GM18498 (cell line): ENCODE data around the gene CES3.
"Not testable (repeated sequence)": the region's sequence is repeated elsewhere in the genome, so short reads cannot be mapped to it uniquely, and the experiment has no call there.

Experiments used
- ATAC-seq: cut with Tn5 transposase; IDR thresholded peaks from one replicate; pipeline ENCODE4 v1.9.1; 2021; ENCODE audit warnings: mild to moderate bottlenecking, moderate library complexity; ENCODE audit not compliant: unreplicated experiment

Gene CES3

DNA sequence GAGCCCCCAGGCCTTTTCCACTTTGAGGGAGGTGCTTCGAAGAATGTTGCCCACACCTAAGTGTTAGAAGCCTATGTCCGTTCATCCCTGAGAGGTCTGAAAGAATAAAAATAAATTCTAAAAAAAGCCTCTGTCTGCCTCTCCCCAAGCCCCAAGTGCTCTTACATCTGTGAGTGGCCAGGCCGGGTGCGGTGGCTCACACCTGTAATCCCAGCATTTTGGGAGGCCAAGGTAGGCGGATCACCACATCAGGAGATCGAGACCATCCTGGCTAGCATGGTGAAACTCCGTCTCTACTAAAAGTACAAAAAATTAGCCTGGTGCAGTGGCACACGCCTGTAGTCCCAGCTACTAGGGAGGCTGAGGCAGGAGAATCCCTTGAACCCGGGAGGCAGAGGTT lies 16.1 kb upstream of the CES3 start:
- ATAC-seq: not testable (repeated sequence)

DNA sequence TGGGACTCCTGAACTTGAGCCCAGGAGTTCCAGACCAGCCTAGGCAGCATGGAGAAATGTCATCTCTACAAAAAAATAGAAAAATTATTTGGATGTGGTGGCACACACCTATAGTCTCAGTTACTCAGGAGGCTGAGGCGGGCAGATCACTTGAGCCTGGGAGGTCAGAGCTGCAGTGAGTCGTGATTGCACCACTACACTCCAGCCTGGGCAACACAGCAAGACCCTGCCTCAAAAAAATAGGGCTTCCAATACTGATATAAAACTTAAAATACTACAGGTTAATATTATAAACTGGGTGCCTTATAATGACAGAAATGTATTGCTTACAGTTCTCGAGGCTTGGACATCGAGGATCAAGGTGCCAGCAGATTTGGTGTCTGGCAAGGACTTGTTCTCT lies 15.1 kb upstream of the CES3 start:
- ATAC-seq: no peak

DNA sequence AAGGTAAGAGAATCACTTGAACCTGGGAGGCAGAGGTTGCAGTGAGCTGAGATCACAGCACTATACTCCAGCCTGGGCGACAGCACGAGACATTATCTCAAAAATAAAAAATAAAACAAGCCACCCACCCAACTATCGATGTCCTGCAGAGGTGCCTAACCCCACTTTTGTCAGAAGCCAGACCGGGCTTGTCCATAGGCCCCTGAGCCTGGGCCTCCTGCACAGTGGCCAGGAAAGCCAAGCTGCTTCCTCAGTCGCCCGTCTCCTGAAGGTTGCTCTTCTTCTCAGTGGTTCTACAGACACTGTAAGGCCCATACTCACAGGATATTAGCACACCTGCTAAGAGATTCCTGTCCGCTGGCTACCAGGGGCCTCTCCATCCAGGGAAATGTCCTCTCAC lies 14.5 kb upstream of the CES3 start:
- no peak for ATAC-seq

DNA sequence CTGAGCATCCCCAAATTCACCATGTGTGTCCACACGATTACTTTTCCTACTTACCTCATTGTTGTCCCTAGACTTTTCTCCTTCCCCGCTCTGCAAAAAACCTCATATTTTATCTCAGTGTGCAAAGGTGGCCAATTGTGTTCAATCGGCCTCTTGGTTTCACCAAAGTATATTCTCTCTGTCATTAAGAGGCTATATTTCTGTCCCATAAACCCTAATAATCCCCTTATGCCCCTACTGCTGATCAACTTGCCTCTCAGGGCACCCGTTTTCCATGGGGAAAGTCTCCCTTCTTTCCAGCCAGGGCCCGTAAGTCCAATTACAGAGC lies 14.1 kb upstream of the CES3 start:
- no peak for ATAC-seq

DNA sequence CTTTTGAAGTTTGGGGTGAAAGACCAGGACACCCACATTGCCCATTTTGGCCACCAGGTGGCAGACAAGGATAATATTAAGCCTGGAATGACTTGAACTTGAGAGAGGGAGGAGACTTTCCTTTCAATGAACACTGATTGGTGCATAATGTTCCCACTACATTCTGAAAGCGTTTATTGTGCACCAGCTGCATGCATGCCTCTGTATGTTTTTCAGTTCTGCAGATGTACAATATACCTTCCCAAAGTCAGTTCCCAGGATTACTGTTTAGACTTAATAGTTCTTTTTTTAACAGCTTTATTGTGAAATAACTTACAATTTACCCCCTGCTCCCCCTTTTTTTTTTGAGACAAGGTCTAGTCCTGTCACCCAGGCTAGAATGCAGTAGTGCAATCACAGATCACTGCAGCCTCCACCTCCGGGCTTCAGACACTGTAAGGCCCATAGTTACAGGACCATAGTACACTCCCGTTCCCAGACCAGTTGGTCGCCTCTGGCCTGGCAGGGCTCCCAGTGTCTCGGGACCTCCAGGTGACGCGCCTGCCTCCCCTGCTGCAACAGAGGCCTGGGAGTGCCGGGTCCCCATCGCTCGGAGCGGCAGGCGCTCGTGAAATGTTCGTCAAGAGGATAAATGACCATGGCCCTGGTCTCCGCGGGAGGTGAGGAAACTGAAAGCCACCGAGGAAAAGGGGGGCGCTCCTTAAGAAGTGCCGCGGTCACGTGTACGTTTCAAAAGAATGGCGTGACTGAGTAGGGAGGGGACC lies 13.6 kb upstream of the CES3 start:
- ATAC-seq: peak; percentile 70

DNA sequence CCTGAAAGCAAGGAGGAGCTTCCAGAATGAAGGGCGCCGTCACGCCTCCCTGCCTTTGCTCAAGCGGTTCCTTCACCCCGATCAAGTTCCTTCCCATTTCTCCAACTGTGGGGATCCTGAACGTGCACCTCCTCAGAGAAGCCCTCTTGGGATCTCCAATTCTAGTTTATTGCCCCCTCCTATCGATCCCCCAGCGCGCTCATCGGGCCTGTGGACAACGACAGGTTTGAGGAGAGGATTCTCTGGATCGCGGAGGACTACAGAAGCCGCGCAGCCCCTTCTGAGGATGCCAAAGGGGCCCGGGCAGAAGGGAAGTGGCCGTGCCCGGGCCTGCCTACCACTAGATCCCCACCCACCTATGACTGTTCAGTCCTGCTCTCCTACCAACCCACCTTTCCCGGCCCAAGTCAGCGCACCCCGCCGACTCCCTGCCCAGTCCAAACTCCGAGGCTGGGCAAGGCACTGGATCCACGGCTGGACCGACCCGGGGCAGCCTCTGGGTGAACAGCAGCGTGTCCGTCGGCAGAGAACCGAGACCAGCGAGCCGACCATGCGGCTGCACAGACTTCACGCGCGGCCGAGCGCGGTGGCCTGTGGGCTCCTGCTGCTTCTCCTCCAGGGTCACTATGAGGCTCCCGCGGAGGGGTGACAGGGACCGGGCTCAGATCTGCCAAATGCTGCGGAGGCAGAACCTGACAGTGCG lies 12.8 kb upstream of the CES3 start:
- ATAC-seq: no peak

DNA sequence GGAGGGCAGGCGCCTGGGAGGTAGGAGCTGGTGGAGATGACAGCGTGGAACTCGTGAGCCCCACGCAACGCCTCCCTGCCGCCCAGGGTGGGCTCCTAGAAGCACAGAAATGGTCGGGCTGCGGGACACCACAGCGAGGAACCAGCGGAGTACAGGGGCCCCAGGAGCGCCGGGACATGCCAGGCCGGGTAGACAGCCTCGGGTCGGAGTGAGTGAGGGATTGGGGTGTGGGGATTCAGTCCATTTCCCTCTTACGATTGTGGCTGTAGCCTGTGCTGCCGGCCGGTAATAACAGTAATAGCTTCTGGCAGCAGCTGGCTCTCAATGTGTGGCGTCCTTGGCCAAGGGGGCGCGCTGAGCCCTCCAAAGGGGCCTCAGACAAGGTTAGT lies 12.2 kb upstream of the CES3 start:
- ATAC-seq: no peak

DNA sequence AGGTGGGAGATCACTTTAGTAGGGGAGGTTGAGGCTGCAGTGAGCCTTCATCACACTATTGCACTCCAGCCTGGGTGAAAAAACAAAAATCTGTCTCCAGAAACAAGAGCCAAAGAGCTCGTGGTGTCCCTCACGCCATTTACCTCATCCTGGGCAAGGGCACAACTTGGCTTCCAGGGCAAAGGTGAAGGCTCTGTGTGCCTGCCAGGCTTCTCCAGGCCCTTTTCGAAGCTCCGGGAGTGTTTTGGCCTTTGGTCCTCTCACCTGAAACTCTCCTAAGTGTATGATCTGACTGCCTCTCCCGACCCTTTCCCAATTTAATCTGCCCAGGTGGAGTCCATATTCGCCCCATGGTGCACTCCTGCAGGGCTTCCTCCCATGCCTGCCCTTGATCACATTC lies 11.6 kb upstream of the CES3 start:
- no peak for ATAC-seq

DNA sequence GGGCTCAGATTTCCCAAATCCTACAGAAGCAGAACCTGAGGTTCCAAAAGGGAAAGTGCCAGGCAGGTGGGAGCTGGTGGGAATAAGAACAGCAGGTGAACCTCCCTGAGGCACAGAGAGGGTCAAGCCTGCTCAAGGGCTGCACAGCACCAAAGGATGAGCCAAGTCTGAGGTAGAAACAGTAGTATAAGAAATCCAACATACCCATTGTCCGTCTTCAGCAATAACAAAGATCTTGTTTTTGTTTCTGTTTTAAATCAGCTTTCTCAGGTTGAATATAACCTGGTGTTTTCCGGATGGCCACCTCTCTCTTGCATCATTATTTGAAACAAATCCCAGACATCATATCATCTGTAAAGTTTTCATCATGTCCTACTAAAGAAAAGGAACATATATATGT lies 10.6 kb upstream of the CES3 start:
- no peak for ATAC-seq

DNA sequence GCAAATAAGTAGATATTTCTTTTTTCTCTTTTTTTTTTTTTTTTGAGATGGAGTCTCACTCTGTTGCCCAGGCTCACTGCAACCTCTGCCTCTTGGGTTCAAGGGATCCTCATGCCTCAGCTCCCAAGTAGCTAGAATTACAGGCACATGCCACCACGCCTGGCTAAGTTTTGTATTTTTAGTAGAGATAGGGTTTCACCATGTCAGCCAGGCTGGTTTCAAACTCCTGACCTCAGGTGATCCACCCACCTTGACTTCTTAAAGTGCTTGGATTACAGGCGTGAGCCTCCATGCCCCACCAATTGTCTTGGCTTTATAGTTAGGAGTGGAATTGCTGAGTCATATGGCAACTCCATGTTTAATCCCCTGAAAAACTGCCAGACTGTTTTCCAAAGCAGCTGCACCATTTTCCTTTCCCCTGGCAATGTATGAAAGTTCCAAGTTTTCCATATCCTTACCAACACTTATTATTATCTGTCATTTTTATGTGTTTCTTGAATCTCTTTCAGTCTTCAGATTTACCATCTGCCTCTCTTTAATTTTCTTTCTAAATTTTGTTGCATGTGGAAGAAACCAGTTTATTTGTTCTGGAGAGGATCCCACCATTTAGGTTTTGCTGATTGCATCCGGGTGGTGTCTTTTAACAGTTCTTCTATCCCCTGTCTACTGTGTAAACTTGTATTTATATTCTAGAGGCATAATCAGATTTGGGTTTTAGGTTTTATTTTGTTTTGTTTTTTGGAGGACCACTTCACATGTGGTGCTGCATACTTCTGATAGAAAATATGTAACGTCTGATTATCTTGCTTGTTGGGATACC lies 9.9 kb upstream of the CES3 start:
- ATAC-seq: no peak

DNA sequence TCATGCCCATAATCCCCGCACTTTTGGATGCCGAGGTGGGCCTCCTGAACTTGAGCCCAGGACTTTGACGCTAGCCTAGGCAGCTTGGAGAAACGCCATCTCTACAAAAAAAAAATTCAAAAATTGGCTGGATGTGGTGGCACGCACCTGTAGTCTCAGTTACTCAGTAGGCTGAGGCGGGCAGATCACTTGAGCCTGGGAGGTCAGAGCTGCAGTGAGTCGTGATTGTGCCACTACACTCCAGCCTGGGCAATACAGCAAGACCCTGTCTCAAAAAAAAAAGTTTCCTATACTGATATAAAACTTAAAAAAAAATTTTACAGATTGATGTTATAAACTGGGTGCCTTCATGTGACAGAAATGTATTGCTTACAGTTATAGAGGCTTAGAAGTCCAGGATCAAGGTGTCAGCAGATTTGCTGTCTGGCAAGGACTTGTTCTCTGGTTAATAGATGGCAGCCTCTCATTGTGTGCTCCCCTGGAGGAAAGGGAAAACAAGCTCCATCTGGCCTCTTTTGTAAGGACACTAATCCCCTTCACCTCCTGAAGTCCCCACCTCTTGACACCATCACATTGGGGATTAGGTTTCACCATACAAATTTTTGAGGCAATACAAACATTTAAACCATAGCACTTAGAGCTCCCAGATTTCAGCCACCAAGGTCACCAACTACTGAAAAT lies 8.5 kb upstream of the CES3 start:
- ATAC-seq: no peak

DNA sequence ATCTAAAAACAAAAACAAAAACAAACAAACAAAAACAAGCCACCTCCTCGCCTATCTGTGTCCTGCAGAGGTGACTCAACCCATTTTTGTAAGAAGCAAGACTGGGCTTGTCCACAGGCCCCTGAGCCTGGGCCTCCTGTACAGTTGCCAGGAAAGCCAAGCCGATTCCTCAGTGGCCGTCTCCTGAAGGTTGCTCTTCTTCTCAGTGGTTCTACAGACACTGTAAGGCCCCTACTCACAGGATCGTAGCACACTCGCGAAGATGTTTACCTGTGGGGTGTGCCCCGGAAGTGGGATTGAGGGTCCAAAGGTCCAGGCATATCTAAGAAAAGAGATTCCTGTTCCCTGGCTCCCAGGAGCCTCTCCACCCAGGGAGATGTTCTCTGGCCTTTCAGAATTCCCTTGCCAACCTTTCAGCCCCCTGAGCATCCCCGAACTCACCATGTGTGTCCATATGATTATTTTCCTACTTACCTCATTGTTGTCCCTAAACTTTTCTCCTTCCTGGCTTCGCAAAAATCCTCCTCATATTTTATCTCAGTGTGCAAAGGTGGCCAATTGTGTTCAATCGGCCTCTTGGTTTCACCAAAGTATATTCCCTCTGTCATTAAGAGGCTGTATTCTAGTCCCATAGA lies 7.5 kb upstream of the CES3 start:
- ATAC-seq: no peak

DNA sequence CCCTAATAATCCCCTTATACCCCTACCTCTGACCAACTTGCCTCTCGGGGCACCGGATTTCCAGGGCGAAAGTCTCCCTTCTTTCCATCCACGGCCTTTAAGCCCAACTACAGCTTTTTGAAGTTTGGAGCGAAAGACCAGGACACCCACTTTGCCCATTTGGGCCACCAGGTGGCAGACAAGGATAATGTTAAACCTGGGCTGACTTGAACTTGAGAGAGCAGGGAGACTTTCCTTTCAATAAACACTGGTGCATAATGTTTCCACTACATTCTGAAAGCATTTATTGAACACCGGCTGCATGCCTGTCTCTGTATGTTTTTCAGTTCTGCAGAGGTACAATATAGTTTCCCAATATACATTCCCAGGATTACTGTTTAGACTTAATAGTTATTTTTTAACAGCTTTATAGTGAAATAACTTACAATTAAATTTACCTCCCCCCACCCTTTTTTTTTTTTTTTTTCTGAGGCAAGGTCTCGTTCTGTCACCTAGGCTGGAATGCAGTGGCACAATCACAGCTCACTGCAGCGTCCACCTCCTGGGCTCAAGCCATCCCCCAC lies 6.9 kb upstream of the CES3 start:
- ATAC-seq: no peak

DNA sequence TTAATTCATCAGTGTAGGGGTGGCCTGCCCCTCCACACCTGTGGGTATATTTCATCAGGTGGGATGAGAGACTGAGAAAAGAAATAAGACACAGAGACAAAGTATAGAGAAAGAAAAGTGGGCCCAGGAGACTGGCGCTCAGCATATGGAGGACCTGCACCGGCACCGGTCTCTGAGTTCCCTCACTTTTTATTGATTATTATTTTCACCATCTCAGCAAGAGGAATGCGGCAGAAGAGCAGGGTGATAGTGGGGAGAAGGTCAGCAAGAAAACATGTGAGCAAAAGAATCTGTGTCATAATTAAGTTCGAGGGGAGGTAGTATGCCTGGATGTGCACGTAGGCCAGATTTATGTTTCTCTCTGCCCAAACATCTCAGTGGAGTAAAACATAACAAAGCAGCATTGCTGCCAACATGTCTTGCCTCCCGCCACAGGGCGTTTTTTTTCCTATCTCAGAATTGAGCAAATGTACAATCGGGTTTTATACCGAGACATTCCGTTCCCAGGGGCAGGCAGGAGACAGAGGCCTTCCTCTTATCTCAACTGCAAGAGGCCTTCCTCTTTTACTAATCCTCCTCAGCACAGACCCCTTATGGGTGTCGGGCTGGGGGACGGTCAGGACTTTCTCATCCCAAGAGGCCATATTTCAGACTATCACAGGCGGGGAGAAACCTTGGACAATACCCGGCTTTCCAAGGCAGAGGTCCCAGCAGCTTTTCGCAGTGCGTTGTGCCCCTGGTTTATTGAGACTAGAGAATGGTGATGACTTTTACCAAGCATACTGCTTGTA lies 5.5 kb upstream of the CES3 start:
- not testable (repeated sequence) for ATAC-seq

DNA sequence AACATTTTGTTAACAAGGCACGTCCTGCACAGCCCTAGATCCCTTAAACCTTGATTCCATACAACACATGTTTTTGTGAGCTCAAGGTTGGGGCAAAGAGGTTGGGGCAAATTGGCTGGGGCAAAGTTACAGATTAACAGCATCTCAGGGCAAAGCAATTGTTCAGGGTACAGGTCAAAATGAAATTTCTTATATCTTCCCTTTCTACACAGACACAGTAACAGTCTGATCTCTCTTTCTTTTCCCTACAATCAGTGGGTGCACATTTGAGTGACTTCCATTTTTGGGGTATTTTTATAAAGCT lies 5.0 kb upstream of the CES3 start:
- ATAC-seq: not testable (repeated sequence)

DNA sequence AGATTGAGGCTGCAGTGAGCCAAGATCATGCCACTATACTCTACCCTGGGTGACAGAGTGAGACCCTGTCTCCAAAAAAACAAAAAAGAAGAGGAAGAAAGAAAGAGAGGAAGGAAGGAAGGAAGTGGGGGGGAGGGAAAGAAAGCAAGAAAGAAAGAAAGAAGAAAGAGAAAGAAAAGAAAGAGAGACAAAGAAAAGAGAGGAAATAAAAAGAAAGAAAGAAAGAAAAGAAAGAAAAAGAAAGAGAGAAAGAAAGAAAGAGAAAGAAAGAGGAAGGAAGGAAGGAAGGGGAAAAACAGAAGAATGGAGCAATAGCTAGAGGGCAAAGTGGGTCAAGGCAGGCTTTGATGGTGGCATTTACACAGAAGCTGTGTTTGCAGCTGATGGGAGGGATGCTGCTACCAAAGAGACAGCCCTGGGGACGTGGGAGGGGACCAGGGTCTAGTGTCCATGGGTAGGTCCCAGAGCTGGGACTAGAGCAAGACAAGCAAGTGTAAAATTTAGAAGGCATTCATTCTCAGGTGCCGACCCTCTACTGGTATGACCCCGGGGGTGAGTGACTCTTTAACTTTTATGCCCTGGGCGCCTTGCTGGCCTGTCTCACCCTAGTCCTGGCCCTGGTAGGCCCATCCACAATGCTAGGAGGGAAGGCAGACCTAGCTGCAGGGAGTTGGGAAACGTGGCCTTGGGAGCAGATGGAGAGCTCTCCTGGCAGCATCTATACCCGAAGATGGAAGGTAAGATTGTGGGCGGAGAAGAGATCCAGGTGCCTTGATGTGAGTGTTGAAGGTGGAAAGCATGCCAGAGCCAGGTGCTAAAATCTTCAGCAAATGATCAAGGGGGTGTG lies 2.0 kb upstream of the CES3 start:
- ATAC-seq: no peak

DNA sequence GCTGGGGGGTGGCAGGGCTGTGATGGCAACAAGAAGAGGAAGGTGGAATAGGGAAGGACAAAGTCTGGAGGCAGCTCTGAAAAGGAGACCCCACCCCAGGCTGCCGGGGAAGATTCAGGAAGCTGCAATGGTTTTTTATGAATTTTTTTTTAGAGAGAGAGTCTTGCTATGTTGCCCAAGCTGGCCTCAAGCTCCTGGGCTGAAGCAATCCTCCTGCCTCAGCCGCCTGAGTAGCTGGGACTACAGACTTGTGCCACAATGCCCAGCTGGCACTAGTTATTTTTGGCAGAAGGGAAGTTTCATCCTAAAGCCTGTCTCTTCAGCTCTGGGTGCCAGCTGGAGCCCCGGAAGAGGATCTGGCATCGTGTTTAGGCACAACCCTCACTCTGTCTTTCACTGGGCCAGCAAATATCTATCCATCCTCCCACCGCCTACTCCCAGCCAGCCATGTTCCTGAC lies 1.3 kb upstream of the CES3 start:
- ATAC-seq: no peak

DNA sequence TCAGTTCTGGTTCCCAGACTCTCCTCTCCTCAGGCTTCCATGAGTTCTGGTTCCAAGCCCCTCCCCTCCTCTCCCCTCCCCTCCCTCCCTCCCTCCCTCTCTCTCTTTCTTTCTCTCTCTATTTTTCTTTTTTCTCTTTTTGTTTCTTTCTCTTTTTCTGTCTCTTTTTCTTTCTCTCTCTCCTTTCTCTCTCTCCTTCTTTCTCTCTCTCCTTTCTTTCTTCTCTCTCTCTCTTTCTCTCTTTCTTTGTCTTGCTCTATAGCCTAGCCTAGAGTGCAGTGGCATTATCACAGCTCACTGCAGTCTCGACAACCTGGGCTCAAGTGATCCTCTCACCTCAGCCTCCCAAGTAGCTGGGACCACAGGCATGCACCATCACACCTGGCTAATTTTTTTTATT lies 796 bp upstream of the CES3 start:
- ATAC-seq: no peak

DNA sequence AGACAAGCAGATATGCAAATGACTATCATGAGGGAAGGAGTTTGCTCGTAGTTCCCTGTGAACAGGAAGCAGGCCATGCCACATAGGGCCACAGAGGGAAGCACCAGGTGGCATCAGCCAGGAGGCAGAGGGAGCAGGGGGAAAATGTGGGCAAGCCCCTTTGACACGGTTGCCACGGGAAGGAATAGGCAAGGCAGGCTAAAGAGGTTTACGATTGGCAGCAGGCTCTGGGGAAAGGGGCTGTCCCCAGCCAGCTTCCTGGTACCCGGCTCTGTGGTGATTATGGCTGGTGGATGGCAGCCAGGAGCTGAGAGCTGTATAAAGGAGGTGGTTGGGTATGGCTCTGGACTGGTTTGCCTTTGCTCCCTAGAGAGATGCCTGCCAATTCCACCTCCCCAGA lies 848 bp downstream of the CES3 start:
- ATAC-seq: no peak
